DND-41 (cell line): Measurements from ENCODE around the gene RASA4B.
"Not testable (repeated sequence)": the region's sequence is repeated elsewhere in the genome, so short reads cannot be mapped to it uniquely, and the experiment has no call there.

Experiments used
- ATAC-seq: fragments of 200-7000 bp; cut with Tn5 transposase; 3 replicates; pipeline ENCODE4 v1.9.1; 2021; ENCODE audit warnings: low read depth; ENCODE audit not compliant: insufficient read depth
- DNase-seq: peaks from one replicate; pipeline ENCODE4 v3.0.0-alpha.2; 2020
- H2AFZ ChIP-seq: 2 replicates; pipeline ENCODE4 v1.6.0; 2012; ENCODE audit warnings: low read depth, low read length
- H3K27ac ChIP-seq: 2 replicates; pipeline ENCODE4 v1.5.1; 2012; ENCODE audit warnings: low read length, inconsistent platforms
- H3K27me3 ChIP-seq: fragments of 200-600 bp; sonication (generic); 2 replicates; pipeline ENCODE4 v1.6.0; 2012; ENCODE audit warnings: low read length, mild to moderate bottlenecking, inconsistent platforms; ENCODE audit not compliant: insufficient read depth, poor library complexity
- H3K36me3 ChIP-seq: 2 replicates; pipeline ENCODE4 v1.5.1; 2012; ENCODE audit warnings: low read length, inconsistent platforms; ENCODE audit not compliant: insufficient read depth
- H3K4me1 ChIP-seq: 2 replicates; pipeline ENCODE4 v1.5.1; 2012; ENCODE audit warnings: mild to moderate bottlenecking, low read length; ENCODE audit not compliant: insufficient read depth
- H3K4me2 ChIP-seq: 2 replicates; pipeline ENCODE4 v1.6.0; 2012; ENCODE audit warnings: mild to moderate bottlenecking, moderate library complexity, low read length, inconsistent platforms; ENCODE audit not compliant: insufficient read depth
- H3K4me3 ChIP-seq, 2 experiments: fragments of 200-600 bp in 1 of 2; shearing (Covaris generic) in 1 of 2; 2 replicates each; pipeline ENCODE4 v1.5.1; 2012 to 2016; ENCODE audit warnings: inconsistent platforms in 2 of 2, low read length in 2 of 2, mild to moderate bottlenecking in 2 of 2, low read depth in 1 of 2, moderate library complexity in 1 of 2
- H3K79me2 ChIP-seq: 2 replicates; pipeline ENCODE4 v1.6.0; 2012; ENCODE audit warnings: low read length, inconsistent platforms; ENCODE audit not compliant: insufficient read depth
- H3K9ac ChIP-seq: 2 replicates; pipeline ENCODE4 v1.6.0; 2012; ENCODE audit warnings: low read depth, mild to moderate bottlenecking, inconsistent platforms, low read length, moderate library complexity
- H3K9me3 ChIP-seq: 2 replicates; pipeline ENCODE4 v1.5.1; 2012; ENCODE audit warnings: low read length, moderate library complexity, mild to moderate bottlenecking, inconsistent platforms; ENCODE audit not compliant: insufficient read depth, severe bottlenecking
- H4K20me1 ChIP-seq: 2 replicates; pipeline ENCODE4 v1.6.0; 2012; ENCODE audit warnings: low read length; ENCODE audit not compliant: insufficient read depth
- EZH2 ChIP-seq: IDR thresholded peaks from 3 replicates; pipeline ENCODE4 v1.6.1; 2012; ENCODE audit warnings: borderline replicate concordance, low read depth, mild to moderate bottlenecking, moderate library complexity, low read length, inconsistent platforms; ENCODE audit not compliant: severe bottlenecking
- TF ChIP-seq, protein P1 (sequence below): IDR thresholded peaks from 2 replicates; pipeline ENCODE4 v1.5.1; 2012; ENCODE audit warnings: borderline replicate concordance, low read length, moderate library complexity, mild to moderate bottlenecking; ENCODE audit not compliant: poor library complexity, severe bottlenecking; ENCODE audit errors: extremely low read depth

RASA4B gene

DNA sequence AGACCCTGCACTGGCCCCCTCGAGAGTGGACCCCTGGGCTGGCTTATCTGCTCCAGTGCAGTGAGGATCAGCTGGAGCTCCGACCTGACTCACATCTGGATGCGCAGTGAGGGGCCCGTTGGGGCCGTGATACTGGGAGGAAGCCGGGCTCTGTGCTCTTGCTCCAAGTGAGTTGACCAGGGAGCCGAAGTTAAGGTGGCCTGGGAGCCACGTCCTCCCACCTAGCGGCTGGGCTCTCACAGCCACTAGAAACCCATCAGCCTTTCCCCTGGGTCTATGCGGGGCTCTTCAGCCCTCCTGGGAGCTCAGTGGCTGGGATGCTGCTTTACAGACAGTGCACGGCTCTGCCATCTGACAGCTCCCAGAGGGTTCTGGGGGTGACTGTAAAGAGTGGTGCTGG lies 62.0 kb downstream of the RASA4B start:
- Histone ChIP-seq H3K4me3 (no peak overlapping the region), H3K4me1 (no peaks in the 10 kb centered on the region), H2AFZ (no peak overlapping the region), H4K20me1 (no peaks in the 10 kb centered on the region), H3K79me2 (peaks cover 4% of the 10 kb centered on the region; the same call in 1 of the 2 replicates), H3K27ac (no peak overlapping the region), H3K27me3 (no peaks in the 10 kb centered on the region), H3K9ac (no peak overlapping the region), H3K36me3 (peaks cover 37% of the 10 kb centered on the region), H3K4me2 (no peak overlapping the region), H3K9me3 (no peaks in the 10 kb centered on the region)
- no peak for DNase-seq
- no peak for TF ChIP-seq EZH2
- TF ChIP-seq, protein P1, sequence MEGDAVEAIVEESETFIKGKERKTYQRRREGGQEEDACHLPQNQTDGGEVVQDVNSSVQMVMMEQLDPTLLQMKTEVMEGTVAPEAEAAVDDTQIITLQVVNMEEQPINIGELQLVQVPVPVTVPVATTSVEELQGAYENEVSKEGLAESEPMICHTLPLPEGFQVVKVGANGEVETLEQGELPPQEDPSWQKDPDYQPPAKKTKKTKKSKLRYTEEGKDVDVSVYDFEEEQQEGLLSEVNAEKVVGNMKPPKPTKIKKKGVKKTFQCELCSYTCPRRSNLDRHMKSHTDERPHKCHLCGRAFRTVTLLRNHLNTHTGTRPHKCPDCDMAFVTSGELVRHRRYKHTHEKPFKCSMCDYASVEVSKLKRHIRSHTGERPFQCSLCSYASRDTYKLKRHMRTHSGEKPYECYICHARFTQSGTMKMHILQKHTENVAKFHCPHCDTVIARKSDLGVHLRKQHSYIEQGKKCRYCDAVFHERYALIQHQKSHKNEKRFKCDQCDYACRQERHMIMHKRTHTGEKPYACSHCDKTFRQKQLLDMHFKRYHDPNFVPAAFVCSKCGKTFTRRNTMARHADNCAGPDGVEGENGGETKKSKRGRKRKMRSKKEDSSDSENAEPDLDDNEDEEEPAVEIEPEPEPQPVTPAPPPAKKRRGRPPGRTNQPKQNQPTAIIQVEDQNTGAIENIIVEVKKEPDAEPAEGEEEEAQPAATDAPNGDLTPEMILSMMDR: no peak
- 0 out of 3 replicates have a peak, but pooled peaks have one; percentile 21 for ATAC-seq

DNA sequence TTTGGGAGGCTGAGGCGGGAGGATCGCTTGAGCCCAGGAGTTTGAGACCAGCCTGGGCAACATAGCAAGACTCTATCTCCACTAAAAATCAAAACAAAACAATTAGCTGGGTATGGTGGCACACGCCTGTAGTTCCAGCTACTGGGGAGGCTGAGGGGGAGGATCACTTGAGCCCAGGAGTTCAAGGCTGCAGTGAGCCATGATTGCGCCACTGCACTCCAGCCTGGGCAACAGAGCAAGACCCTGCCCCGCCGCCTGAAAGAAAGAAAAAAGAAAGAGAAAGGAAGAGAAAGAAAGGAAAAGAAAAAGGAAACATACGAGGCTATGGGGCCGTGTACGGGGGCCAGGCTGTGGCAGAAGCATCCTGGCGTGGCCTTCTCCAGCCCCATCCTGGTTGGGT lies 62.6 kb downstream of the RASA4B start:
- not testable (repeated sequence) for H3K4me1 ChIP-seq, H3K79me2 ChIP-seq, DNase-seq, H2AFZ ChIP-seq, H3K9ac ChIP-seq, H3K4me3 ChIP-seq, H3K27me3 ChIP-seq, H4K20me1 ChIP-seq, H3K27ac ChIP-seq, H3K9me3 ChIP-seq, H3K4me2 ChIP-seq
- 0 out of 3 replicates have a peak, but pooled peaks have one; percentile 6 for ATAC-seq
- peaks cover 37% of the 10 kb centered on the region for H3K36me3 ChIP-seq

DNA sequence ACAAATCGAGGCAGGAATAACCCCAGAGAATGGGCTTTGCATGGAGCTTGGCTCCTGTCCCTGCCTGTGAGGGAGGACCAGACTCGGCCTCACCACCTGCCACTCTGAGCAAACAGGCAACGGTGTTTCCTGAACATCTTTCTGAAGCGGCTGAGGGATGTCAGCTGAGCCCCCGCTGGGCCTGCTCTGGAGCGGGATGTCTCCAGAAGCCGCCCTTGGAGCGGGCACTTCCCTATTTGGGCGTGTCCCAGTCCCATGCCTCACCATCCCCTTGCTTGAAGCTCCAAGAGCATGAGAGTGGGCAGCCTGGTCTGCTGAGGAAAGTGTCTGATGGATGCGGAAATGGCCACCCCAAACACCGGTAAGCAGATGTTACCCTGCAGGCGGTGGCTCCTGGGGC lies 63.1 kb downstream of the RASA4B start:
- Histone ChIP-seq H3K4me2 (no peak overlapping the region), H2AFZ (no peak overlapping the region), H3K36me3 (peaks cover 35% of the 10 kb centered on the region), H3K4me3 (no peak overlapping the region), H3K79me2 (no peaks in the 10 kb centered on the region), H3K9me3 (no peaks in the 10 kb centered on the region), H3K9ac (no peak overlapping the region), H3K4me1 (no peaks in the 10 kb centered on the region), H3K27me3 (no peaks in the 10 kb centered on the region), H3K27ac (no peak overlapping the region), H4K20me1 (no peaks in the 10 kb centered on the region)
- ATAC-seq (no peak), DNase-seq (no peak)
- TF ChIP-seq EZH2: no peak
- TF ChIP-seq, protein P1: no peak

DNA sequence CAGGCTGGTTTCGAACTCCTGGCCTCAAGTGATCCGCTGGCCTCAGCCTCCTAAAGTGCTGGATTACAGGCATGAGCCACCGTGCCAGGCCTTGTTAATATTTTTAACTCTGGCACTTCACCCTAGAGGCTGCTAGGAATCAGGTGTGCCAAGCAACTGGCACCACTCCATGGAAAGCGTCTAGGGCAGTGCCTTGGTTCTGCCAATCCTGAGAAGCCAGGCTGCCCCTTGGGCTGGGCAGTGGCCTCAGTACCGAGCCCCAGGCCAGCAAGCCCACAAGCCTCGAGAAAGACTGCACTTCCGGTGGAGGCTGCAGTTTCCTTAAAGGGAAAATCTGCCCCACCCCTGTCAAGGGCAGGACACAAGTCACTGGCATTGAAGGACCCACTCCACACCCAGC lies 64.3 kb downstream of the RASA4B start:
- TF ChIP-seq, protein P1: no peak
- TF ChIP-seq EZH2: no peak
- no peak overlapping the region for H3K4me2 ChIP-seq
- DNase-seq (no peak), ATAC-seq (no peak)
- no peak overlapping the region for H3K4me3 ChIP-seq
- H2AFZ ChIP-seq: no peak overlapping the region
- H3K9ac ChIP-seq: no peak overlapping the region
- no peak overlapping the region for H3K27ac ChIP-seq
- H3K27me3 ChIP-seq: no peaks in the 10 kb centered on the region
- no peaks in the 10 kb centered on the region for H4K20me1 ChIP-seq
- no peaks in the 10 kb centered on the region for H3K4me1 ChIP-seq
- no peaks in the 10 kb centered on the region for H3K9me3 ChIP-seq
- H3K79me2 ChIP-seq: no peaks in the 10 kb centered on the region
- H3K36me3 ChIP-seq: peaks cover 27% of the 10 kb centered on the region
